Right atrium auricular region (tissue), 2 donors: ENCODE data around the gene PHF3. TPM values are rescaled to one million over a fixed set of nuclear protein-coding genes. Genes with fewer than 3 reads are reported as not detected.

ENCODE experiments used
- DNase-seq: peaks from one replicate; pipeline ENCODE4 v3.0.0-alpha.2; 2019; ENCODE audit warnings: low spot score
- H3K27ac ChIP-seq, 2 donors: fragments of 200-600 bp; sonication (generic); 1 replicate in 1 of 2; 2 replicates in 1 of 2; pipeline ENCODE4 v1.5.1; 2016 to 2019
- H3K27me3 ChIP-seq, 2 donors: fragments of 200-600 bp; sonication (generic); one replicate each; pipeline versions ENCODE4 v1.5.1 to v1.6.0; 2017 to 2019
- H3K36me3 ChIP-seq: fragments of 200-600 bp; sonication (generic); one replicate; pipeline ENCODE4 v1.5.1; 2016
- H3K4me1 ChIP-seq, 2 donors: fragments of 200-600 bp; sonication (generic); one replicate each; pipeline versions ENCODE4 v1.5.1 to v1.6.0; 2017 to 2019
- H3K4me3 ChIP-seq, 2 donors: fragments of 200-600 bp; sonication (generic); 1 replicate in 1 of 2; 2 replicates in 1 of 2; pipeline ENCODE4 v1.5.1; 2017 to 2019; ENCODE audit warnings: mild to moderate bottlenecking in 1 of 2, moderate library complexity in 1 of 2
- H3K9me3 ChIP-seq, 2 donors: fragments of 200-600 bp; sonication (generic); one replicate each; pipeline ENCODE4 v1.5.1; 2019
- total RNA-seq, 2 donors: library from RNA; depleted of rRNA; stranded (reverse); fragments of >200 nt; gene quantifications; one replicate each; pipeline ENCODE4 v1.1.0, GENCODE V29; 2016
- TF ChIP-seq, protein P1 (sequence below), 2 donors: fragments of 200-600 bp; sonication (generic); IDR thresholded peaks; one replicate each; pipeline ENCODE4 v1.5.1; 2019; ENCODE audit warnings: antibody characterized with exemption in 2 of 2

PHF3 gene
- total RNA-seq, 2 donors from 2014 or later = 32.0 to 34.6 TPM

DNA sequence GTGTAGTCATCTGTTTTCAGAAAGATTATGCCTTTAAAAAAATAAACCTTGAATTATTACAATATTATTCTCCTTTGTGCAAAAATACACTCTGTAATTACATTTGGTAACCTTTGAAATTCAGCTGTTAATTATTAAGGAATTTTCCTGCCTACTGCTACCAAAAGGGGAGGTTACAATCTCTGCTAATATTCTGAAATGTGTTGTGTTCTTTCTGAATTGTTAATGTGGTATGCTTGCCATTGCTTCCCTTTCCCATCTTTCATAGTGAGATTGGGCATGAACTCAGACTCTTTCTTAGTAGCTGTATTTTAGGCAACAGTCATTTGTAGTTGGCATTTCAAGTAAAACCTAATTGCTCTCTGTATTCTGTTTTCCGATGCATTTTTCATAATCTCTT is 73.0 kb downstream of the PHF3 start:
- no peak overlapping the region for H3K27ac ChIP-seq
- H3K4me1 ChIP-seq = no peaks in the 10 kb centered on the region
- no peak overlapping the region for H3K4me3 ChIP-seq
- no peaks in the 10 kb centered on the region for H3K27me3 ChIP-seq
- no peak for DNase-seq
- H3K9me3 ChIP-seq = no peaks in the 10 kb centered on the region
- TF ChIP-seq, protein P1, sequence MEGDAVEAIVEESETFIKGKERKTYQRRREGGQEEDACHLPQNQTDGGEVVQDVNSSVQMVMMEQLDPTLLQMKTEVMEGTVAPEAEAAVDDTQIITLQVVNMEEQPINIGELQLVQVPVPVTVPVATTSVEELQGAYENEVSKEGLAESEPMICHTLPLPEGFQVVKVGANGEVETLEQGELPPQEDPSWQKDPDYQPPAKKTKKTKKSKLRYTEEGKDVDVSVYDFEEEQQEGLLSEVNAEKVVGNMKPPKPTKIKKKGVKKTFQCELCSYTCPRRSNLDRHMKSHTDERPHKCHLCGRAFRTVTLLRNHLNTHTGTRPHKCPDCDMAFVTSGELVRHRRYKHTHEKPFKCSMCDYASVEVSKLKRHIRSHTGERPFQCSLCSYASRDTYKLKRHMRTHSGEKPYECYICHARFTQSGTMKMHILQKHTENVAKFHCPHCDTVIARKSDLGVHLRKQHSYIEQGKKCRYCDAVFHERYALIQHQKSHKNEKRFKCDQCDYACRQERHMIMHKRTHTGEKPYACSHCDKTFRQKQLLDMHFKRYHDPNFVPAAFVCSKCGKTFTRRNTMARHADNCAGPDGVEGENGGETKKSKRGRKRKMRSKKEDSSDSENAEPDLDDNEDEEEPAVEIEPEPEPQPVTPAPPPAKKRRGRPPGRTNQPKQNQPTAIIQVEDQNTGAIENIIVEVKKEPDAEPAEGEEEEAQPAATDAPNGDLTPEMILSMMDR (IDR thresholded peaks at IDR 0.05) = no peak
- H3K36me3 ChIP-seq = peaks cover 73% of the 10 kb centered on the region

DNA sequence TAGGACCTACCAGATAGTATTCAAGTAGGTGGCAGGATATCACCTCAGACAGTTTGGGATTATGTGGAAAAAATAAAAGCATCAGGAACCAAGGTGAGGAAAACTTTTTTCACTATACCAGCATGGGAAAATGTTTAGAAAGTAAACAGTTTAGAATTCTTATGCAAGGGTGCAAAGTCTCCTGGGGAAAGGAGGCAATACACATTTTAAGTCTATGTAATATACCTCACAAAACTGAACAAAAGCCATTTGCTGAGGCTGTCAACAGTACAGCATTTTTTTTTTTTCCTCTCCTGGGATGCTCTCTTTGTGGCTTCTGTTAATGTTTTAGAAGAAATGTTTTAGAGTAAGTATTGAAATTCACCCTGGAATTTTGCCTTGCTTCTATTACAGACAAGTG is 73.5 kb downstream of the PHF3 start:
- H3K36me3 ChIP-seq = peaks cover 68% of the 10 kb centered on the region

DNA sequence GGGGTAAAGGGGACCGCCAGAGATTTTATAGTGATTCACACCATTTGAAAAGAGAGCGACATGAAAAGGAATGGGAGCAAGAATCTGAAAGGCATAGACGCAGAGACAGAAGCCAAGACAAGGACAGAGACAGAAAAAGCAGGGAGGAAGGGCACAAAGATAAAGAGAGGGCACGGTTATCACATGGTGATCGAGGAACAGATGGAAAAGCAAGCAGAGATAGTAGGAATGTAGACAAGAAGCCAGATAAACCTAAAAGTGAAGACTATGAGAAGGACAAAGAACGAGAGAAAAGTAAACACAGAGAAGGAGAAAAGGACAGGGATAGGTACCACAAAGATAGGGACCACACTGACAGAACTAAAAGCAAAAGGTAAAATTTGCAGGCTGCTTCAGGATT is 77.7 kb downstream of the PHF3 start:
- Histone ChIP-seq H3K4me3 (no peak overlapping the region), H3K27ac (no peak overlapping the region), H3K9me3 (no peaks in the 10 kb centered on the region), H3K27me3 (no peaks in the 10 kb centered on the region), H3K36me3 (peaks cover 48% of the 10 kb centered on the region), H3K4me1 (no peaks in the 10 kb centered on the region)
- TF ChIP-seq, protein P1 (IDR thresholded peaks at IDR 0.05) = no peak
- DNase-seq = no peak

More for the DNA sequence above, 73.5 kb downstream of the PHF3 start:
- H3K4me1 ChIP-seq = no peaks in the 10 kb centered on the region
- no peak overlapping the region for H3K27ac ChIP-seq
- H3K4me3 ChIP-seq = no peak overlapping the region
- H3K27me3 ChIP-seq = no peaks in the 10 kb centered on the region
- no peak for DNase-seq
- no peaks in the 10 kb centered on the region for H3K9me3 ChIP-seq
- TF ChIP-seq, protein P1 (IDR thresholded peaks at IDR 0.05) = no peak

DNA sequence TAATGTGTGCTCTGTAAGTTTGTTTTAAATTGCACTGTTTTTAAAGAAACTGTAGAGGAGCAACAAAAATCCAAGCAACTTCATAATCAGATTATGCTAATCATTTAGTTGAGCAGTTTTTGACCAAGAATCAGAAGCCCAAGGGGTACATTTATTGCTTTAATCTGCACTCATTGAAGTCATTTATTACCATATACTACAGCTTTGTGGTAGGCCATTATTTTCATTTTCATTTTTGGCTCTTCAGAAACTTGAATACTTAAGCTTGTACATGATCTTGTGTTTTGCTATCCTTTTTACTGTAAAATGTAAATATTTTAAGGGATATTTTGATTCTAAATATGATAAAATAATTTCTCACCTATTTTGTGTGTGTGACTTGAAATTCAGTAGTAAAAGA is 78.5 kb downstream of the PHF3 start:
- Histone ChIP-seq H3K27me3 (no peaks in the 10 kb centered on the region), H3K4me1 (no peaks in the 10 kb centered on the region), H3K4me3 (no peak overlapping the region), H3K36me3 (peaks cover 41% of the 10 kb centered on the region), H3K9me3 (no peaks in the 10 kb centered on the region), H3K27ac (no peak overlapping the region)
- TF ChIP-seq, protein P1 (IDR thresholded peaks at IDR 0.05) = no peak
- no peak for DNase-seq

DNA sequence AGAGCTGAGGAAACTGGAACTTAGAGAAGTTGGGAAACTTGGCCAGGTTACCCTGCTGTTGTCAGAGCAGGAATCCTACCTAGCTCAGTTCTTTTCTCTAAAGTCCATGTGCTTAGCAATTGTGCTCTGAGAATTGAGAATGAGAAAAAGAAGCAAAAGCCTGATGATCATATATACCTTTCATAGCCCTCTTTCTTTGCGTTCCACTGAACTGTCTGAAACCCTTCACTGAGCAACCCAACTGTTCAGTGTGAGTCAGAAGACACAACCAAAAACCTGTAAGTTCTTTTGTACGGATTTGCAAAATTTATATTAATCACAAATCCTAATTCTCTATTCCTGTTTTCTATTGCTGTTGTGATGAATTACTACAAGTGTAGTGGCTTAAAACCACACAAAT is 80.6 kb downstream of the PHF3 start:
- Histone ChIP-seq H3K4me1 (no peaks in the 10 kb centered on the region), H3K4me3 (no peak overlapping the region), H3K27ac (no peak overlapping the region), H3K27me3 (no peaks in the 10 kb centered on the region), H3K36me3 (peaks cover 22% of the 10 kb centered on the region), H3K9me3 (no peaks in the 10 kb centered on the region)
- TF ChIP-seq, protein P1 (IDR thresholded peaks at IDR 0.05) = no peak
- no peak for DNase-seq

DNA sequence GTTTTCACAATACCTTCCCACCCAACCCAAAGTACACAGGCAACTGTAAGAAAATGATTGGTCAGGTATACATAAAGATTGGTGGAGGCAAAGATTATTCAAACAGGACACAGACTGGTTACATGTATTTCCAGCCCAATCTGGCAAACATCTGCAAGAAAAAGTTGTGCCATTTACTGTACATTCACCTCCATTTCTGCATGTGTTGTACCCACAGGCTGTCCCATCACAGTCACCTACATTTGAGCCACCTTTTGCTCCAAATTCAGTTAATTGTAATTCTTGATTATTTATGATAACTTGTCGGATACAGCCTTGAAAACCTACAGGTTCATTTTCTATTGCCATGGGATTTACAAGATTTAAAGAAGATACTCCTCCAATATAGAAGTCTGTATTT is 85.6 kb downstream of the PHF3 start:
- Histone ChIP-seq H3K4me1 (no peaks in the 10 kb centered on the region), H3K27me3 (no peaks in the 10 kb centered on the region), H3K27ac (no peak overlapping the region), H3K4me3 (no peak overlapping the region), H3K9me3 (no peaks in the 10 kb centered on the region), H3K36me3 (no peaks in the 10 kb centered on the region)
- TF ChIP-seq, protein P1 (IDR thresholded peaks at IDR 0.05) = no peak
- DNase-seq = no peak
